Lower leg skin (tissue), 4 donors: ENCODE measurements around the gene PASK. TPM values are rescaled to one million over a fixed set of nuclear protein-coding genes. Genes with fewer than 3 reads are reported as not detected.

ENCODE experiments used
- DNase-seq, 2 donors: peaks; one replicate each; pipeline ENCODE4 v3.0.0-alpha.2; 2019; ENCODE audit warnings: low spot score in 2 of 2
- H3K4me3 ChIP-seq: fragments of 200-600 bp; sonication (generic); 2 replicates; pipeline ENCODE4 v1.5.1; 2017; ENCODE audit warnings: mild to moderate bottlenecking, low read depth; ENCODE audit not compliant: poor library complexity, severe bottlenecking
- CTCF ChIP-seq, 3 donors: fragments of 450-650 bp; IDR thresholded peaks; one replicate each; pipeline ENCODE4 v1.5.1; 2016; ENCODE audit warnings: antibody characterized with exemption in 3 of 3, mild to moderate bottlenecking in 3 of 3, moderate library complexity in 2 of 3
- POLR2A ChIP-seq, 2 donors: fragments of 450-650 bp; IDR thresholded peaks; one replicate each; pipeline ENCODE4 v1.6.1; 2016 to 2017; ENCODE audit warnings: antibody characterized with exemption in 2 of 2, mild to moderate bottlenecking in 1 of 2, moderate library complexity in 1 of 2
- WGBS, 2 donors: methylation state at CpG; one replicate each; pipeline ENCODE4 v1.1.5; 2018; 5-methylcytosine and 5-hydroxymethylcytosine counted together
- intact Hi-C: fragments of 100-400 bp; cut with DNase I; formaldehyde crosslinking; loops from one replicate; pipeline ENCODE4 v1.15.0; 2023; ENCODE audit warnings: low total_unique reads
- total RNA-seq, 4 donors: library from RNA; depleted of rRNA; stranded (reverse); fragments of >200 nt; gene quantifications; one replicate each; pipeline ENCODE4 v1.1.0, GENCODE V29; 2016

PASK gene
- total RNA-seq, 4 donors from 2014 or later, result 4.8 to 11.9 (median 6.5) TPM

DNA sequence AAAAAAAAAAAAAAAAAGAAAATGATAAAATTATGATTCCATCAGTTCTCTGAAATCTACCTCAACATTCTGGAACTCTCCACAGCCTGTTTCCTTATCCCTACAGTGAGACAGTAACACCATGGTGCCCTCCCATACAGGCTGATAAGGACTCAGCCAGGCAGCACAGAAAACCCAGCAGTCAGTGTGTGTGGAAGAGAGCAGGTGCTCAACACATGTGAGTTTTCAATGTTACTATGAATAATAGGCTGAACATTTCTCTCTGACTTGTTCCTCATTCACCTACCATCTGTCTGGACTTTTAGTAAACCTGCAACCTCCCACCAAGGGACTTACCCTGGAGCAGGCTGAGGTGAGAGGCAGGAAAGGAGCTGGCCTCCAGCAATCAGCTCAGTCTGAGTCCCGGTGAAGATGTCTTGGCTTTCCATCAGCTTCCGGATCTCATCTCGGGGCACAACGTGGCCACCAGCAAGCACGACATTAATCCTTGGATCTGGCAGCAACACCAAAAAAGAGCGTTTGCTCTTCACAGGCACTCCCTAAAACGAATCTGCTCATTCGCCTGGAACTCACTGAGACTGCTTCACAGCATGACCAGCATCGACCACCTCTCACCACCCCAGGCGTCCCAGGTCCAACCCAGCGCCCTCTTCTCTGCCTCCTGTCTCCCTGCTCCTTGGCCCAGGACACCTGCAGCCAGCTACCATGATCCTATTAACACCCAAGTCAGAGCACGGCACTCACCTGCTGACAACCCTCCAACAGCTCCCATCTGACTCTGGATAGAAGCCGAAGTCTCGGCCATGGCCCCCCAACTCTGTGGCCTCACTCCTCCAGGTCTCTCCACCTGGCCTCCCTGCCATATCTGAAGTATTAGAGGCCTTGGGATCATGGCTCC is 16.5 kb downstream of the PASK start:
- intact Hi-C loops, result no loop called here
- DNase-seq, result no peak
- no peak for TF ChIP-seq POLR2A (IDR thresholded peaks at IDR 0.05)
- no peak for TF ChIP-seq CTCF (IDR thresholded peaks at IDR 0.05)

GRCh38 chr2:241131531-241131930 is 17.7 kb downstream of the PASK start:
- WGBS, 2 donors, result 96 to 97% methylated on average over 7 of the region's 7 CpGs
- TF ChIP-seq POLR2A (IDR thresholded peaks at IDR 0.05) (no peak), CTCF (IDR thresholded peaks at IDR 0.05) (no peak)
- intact Hi-C loops, result no loop called here
- DNase-seq, result no peak
- no peak overlapping the region for H3K4me3 ChIP-seq

More for the DNA sequence above, 16.5 kb downstream of the PASK start:
- 85 to 88% methylated on average over 14 of the region's 14 CpGs for WGBS, 2 donors
- no peak overlapping the region for H3K4me3 ChIP-seq

DNA sequence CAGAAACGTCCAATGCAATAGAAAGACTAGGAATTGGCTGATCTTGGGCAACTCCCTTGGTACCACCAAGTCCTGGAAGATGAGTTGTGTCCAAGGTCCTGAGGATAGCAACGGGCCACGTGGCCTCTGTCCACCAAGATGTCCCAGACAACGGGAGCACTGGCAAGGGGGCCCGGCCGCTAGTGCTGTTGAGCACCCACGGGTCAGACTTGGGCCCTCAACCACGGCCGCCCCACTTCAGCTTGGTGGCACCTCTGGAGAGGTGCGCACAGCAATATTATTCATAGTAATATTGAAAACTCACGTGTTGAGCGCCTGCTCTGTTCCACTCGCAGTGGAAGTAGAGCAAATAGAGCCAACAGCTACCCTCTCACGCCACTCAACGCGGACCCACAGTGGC is 19.0 kb downstream of the PASK start:
- DNase-seq, result no peak
- H3K4me3 ChIP-seq, result no peak overlapping the region
- intact Hi-C loops, result no loop called here
- TF ChIP-seq CTCF (IDR thresholded peaks at IDR 0.05), result no peak
- TF ChIP-seq POLR2A (IDR thresholded peaks at IDR 0.05), result no peak
- 91 to 94% methylated on average over 16 of the region's 16 CpGs for WGBS, 2 donors

DNA sequence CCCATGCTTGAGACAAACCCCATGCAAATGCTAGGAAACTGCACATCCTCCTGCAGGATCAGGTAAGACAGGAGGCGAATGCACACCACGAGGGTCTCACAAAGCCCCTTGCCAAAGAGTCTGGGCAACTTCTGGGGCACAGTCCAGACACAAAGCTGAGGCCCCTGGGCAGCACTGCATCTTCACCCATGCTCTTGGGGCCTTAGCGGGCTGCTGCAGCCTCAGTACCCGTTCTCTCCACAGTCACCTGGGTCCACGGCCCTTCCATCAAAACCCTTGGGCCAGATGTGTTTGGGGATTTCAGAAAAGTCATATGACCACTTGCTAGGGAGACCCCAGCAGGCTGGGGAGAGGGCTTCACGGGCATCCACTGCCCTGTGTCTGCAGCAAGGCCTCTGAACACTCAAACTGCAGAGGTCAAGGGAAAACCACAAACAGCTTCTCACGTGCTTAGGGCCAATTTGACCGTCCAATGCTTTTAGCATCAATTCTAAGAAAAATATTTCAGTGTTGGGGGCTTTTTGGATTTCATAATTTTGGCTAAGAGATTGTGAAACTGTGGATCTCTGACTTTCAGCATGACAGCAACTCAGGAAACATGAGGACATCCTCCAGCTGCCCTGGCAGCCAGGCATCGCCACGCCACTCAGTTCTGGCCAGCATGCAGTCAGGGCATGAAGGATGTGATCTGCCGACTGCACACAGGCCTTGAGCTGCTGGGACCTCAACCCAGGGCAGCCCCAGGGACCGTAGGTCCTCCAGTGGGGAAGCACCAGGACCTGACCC is 20.0 kb downstream of the PASK start:
- no peak for TF ChIP-seq POLR2A (IDR thresholded peaks at IDR 0.05)
- no peak for DNase-seq
- intact Hi-C loops, result no loop called here
- WGBS, 2 donors, result 86 to 91% methylated on average over 12 of the region's 12 CpGs
- H3K4me3 ChIP-seq, result no peak overlapping the region

GRCh38 chr2:241128266-241128665 is 21.0 kb downstream of the PASK start:
- WGBS, 2 donors, result 95 to 97% methylated on average over 8 of the region's 8 CpGs
- TF ChIP-seq POLR2A (IDR thresholded peaks at IDR 0.05) (no peak), CTCF (IDR thresholded peaks at IDR 0.05) (no peak)
- no peak overlapping the region for H3K4me3 ChIP-seq
- intact Hi-C loops, result no loop called here
- DNase-seq, result no peak

- no peak overlapping the region for H3K4me3 ChIP-seq
- DNase-seq, result no peak
- intact Hi-C loops, result no loop called here
- 91 to 95% methylated on average over 15 to 18 of the region's 18 CpGs for WGBS, 2 donors
- TF ChIP-seq CTCF (IDR thresholded peaks at IDR 0.05) (no peak), POLR2A (IDR thresholded peaks at IDR 0.05) (no peak)
Measured at GRCh38 chr2:241126771-241127202, 22.5 kb downstream of the PASK start.
